ENCODE data around the gene MARCHF4.

Gene MARCHF4, protein sequence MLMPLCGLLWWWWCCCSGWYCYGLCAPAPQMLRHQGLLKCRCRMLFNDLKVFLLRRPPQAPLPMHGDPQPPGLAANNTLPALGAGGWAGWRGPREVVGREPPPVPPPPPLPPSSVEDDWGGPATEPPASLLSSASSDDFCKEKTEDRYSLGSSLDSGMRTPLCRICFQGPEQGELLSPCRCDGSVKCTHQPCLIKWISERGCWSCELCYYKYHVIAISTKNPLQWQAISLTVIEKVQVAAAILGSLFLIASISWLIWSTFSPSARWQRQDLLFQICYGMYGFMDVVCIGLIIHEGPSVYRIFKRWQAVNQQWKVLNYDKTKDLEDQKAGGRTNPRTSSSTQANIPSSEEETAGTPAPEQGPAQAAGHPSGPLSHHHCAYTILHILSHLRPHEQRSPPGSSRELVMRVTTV

DNA sequence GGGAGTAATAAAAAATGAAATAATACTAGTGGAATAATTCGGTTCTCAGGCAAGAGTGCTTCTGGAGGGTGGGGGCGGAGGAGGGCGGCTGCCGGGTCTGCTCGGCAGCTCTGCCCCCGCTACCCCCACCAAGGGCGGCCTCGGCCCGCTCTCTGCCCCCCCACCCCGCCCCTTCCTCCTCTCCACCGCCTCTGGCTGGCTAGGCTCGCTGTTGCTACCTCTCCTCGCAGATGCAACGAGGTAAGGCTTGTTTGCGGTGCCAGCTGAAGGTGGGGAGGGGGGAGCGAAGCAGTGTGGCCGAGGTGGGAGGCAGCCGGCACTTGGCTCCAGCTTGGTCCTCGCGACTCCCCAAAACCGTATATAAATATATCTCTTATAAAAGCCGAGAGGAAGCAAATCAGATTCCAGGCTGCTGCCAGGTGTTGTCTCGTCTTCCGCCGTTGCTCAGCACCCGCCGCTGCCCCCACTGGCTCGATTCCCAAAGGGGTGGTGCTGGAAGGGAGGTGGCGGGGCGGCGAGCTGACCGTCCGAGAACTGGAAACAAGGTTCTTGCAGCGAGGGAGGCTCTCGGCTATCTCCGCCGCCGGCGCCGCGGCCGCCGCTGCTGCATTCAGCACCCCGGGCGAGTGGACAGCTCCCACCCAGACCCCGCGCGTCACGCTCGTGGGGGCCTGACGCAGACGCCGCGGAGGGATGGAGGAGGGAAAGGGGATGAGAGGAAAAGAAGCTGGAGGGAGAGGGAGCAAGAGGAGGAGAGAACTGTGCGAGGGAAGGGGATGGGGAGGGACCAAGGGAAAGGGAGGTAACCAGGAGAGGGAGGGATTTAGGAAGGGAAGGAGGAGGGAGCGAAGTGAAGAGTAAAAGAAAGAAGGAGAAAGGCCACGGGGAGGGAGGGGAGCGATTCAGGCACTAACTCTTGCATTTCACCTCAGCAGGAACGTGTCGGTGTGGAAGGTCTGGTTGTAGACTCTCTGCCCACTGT, at the start of gene MARCHF4:
TSS of gene MARCHF4 (minus strand) at position 763 of the 982 bp plus-strand sequence. CDS start 2,223 bp downstream, outside the sequence.
- peak; percentile 89 for DNase-seq

DNA sequence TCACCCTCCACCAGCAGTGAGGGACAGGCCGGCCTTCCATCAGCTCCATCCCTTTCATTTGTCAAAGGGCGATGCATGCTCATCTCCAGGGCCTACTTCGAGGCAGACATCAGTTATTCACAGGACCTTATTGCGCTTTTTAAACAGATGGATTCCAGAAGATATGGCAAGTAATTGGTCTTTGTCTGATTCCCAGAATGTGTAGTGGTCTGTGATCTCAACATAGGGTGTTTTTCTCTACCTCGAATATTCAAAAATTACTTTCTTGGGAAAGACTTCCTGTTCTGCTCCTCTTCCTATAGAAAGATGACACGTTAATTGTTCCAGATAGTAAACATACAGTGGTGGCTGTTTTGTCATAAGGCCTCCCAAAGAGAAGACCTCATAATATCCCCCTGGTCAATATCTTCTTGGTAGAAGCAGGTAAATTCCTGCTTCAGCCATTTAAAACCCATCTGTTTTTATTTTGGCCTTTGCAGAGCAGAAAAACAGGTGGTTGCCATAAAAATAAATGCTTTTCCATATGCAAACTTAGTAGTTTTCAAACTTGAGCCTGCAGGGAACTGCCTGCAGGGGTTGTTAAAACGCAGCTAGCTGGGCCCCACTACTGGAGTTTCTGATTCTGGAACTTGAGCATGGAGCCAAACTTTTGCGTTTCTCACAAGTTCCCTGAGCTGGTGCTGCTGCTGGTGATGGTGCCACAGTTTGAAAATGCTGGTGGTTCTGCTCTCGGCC, 48.3 kb upstream of the MARCHF4 start:
- DNase-seq = no peak

DNA sequence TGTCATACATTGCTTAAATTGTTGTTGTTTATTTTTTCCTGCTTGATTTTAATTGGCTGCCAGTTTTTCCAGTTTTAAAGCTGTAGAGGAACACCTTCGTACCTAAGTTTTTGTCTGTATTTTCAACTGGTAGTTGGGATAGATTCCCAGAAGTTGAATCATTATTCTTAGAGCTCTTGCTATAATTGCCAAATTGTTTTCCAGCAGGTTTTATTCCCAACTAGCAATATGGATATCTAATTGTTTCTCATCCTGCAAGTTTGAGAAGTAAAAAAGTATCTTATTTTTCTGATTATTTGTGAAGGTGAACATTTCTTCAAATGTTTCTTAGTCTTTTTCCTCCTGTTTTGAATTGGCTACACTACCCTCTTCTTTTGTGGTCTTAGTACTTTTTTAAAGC, 46.7 kb upstream of the MARCHF4 start:
- no peak for DNase-seq

DNA sequence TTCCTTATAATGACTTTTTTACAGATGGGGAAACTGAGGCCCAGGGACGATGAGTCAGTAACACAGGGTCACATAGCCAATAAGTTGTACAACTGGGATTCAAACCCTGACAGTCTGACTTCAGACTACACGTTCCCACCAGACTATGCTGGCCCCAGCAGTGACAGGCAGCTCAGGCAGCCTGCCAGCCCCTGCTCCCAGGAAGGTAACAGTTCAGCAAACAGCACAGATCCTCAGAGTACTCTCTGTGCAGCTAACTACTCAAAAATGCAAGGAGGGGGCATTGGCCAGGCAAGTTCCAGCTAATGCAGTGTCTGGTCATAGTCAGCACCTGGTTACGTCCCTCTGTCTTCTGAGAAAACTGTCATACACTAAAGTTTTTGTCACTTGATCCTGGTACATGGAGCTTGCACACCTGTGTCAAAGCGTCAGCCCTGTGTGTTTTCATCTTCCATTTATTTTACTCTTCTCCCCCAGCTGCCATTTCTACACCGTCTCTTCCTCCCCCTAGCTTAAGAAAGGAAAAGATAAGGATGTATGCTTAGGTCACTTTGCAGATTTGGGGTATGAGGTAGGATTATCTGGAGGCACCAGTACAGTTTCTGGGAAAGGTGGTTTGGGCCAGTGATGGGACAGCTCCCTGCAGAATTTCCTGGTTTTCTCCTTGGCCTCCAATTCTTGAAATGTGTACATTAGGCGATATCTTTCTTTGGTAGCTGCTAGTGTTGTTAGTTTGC, 44.5 kb upstream of the MARCHF4 start:
- no peak for DNase-seq

DNA sequence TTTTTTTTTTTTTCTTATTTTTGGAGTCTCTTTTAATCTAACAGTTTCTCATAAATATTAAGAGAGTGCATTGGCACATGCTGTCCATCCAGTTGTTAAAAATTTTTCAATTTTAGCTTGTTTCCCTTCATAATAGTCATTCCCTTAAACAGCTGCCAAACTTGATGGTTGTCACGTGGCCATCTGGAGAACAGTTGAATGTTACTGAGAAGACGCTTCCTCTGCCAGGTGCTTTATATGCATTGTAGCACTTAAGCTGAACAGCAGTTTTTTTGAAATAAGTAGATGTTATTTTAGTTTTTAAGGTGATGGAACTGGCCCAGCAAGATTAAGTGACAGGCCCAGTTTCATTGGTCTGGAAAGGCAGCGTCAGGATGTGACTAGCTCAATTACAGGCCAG, 43.3 kb upstream of the MARCHF4 start:
- DNase-seq = no peak

DNA sequence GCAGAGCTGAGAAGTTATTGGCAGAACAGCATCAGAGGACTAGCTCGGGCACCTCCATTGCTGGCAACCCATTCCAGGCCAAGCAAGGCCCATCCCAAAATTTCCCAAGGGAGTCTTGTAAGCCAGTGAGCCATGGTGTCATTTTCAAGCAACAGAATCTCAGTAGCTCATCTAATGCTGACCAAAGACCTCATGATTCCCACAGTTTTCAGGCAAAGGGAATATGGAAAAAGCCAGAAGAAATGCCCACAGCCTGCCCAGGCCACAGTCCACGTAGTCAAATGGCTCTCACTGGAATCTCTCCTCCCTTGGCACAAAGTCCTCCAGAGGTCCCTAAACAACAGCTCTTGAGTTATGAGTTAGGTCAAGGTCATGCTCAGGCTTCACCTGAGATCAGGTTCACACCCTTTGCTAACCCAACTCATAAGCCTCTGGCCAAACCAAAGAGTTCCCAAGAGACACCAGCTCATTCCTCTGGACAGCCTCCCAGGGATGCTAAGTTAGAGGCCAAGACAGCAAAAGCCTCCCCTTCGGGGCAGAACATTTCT, 42.6 kb upstream of the MARCHF4 start:
- no peak for DNase-seq

DNA sequence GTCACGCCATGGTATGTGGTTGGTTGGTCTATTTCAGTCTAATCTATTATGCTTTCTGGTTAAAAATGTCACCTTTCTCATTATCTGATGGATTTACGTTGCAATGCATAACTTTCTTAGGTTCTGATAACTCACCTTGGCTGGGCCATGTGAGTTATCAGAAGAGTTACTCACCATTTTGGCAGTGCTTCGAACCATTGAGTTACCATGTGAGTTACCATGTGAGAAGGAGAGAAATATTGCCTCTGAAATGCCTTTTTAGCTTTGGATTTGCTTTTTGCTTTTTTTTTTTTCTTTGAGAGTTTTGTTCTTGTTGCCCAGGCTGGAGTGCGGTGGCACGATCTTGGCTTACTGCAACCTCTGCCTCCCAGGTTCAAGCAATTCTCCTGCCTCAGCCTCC, 41.6 kb upstream of the MARCHF4 start:
- DNase-seq = no peak

DNA sequence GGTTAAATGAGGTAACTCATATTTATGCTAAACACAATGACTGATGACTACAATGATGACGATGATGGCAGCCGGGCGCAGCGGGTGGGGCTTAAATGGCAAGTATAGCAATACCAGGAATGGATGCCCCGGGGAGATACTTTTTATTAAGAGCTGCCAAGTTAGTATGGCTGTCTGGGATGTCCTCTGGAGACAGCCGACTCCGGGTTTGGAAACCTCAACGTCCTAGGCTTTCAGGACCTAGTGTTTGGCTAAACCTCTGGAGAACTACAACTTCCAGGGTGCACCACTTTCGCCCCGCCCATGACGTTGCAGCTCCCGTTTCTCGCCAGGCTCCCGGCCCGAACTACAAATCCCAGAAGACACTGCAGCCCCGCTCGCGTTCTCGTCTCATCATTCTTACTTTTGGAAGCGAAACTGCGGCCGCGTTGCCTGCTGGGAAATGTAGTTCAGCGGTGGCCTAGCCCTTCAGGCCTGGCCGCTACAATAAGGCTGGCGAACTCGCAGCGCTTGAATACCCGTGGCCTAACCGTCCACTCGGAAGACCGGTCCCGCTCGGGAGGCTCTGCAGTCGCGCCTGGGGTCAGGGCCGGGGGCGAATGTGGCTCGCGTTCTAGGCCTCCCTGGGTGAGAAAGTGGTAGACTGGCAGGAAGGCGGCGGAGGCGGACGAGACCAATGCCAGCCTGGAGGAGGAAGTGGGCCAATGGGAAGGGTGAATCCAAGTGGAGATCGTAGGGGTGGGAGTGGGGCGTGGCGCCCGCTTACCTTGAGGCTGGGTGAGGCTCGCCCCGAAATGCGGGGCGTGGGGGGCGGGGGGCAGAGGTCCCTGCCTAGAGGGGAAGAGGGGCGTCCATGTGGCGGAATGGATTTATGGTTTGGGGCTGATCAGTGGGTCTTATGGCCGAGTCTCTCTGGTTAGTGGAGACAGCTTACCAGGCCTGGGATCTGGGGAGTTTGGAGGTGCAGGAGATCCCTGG, 40.0 kb upstream of the MARCHF4 start, which contains the start of gene SMARCAL1:
TSS of gene SMARCAL1 (plus strand) at position 463 of the 978 bp plus-strand sequence. CDS start 2,221 bp downstream, outside the sequence.
- DNase-seq = peak; percentile 100

DNA sequence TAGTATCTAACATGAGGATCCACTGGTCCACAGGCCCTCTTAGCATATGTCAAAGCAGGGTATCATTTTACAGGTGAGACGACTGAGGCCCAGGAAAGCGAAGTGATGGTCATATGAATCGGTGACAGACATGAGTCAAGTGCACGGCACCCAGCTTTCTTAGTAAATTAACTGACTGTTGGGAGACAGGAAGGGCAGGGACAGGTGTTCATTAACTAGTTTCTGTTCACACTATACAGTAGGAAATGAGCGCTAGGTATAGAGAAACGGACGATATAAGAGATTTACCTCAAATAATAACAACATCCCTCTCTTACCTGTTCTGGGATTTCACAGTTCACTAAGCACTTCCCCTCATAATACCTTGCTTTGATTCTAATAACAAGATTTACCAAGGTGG, 38.3 kb upstream of the MARCHF4 start:
- DNase-seq = no peak

DNA sequence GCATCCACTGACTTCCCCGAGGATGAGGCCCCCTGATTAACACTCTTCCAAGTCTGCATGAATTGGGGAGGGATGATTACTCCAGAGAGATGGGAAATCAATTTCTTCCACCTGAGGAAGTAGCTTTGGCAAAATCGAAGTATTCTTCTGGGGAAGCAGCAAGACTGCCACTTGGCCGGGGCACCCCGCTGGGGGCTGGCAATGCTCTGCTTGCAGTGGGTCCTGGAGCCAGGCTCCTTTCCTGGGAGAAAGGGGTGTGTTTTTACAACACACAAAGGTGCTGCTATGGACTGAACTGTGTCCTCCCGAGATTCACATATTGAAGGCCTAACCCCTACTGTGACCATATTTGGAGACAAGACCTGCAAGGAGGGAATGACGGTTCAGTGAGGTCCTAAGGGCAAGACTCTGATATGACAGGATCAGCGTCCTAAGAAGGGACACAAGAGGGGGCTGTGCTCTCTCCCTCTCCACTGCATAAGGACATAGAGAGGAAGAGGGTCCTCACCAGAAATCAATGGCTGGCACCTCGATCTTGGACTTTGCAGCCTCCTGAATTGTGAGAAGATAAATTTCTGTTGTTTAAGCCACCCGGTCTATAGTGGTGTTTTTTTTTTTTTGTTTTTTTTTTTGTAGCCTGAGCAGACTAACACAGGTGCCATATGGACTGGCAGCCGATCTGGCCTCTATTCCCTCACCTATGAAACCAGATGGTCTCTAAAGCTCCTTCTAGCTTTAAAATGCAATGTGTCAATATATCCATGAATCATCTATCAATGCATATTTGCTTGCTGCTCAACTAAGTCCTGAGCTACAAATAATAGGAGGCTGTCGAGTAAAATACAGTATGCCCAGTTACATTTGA, 36.4 kb upstream of the MARCHF4 start:
- DNase-seq = peak; percentile 2

DNA sequence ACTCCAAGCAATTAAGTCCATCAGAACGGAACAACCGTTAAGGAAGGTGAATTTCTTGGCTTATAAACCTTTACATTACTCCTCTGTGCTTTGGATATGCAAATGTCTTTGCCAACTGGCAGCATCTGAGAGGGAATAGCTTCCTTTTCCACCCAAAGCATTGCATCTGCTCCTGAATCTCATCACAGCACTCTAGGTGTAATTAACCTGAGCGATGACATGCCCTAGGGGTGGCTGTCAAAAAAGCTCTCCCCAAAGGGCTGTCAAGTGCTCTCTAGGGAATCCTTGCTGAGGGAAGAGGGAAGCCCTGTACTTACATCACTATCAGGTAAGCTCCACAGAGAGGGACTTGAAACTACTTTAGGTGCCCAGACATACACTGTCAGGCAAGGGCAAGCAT, 34.5 kb upstream of the MARCHF4 start:
- no peak for DNase-seq

DNA sequence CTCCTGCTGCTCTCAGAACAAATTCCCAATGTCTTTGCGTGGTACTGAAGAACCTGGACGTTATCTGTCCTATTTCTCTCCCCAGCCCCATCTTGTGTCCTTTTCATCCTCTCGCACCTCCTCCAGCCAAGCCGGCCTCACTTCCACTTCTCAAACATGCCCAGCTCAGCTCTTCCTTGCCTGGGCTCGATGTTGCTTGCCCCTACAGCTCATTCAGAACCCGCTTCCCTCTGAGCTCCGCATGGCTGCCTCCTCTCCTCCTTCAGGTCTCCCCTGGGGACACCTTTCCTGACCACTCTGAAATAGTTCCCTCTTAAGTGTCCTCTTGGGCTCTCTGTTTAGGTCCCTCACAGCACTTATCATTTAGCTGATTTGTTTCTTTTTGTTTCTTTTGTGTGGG, 33.3 kb upstream of the MARCHF4 start:
- no peak for DNase-seq

DNA sequence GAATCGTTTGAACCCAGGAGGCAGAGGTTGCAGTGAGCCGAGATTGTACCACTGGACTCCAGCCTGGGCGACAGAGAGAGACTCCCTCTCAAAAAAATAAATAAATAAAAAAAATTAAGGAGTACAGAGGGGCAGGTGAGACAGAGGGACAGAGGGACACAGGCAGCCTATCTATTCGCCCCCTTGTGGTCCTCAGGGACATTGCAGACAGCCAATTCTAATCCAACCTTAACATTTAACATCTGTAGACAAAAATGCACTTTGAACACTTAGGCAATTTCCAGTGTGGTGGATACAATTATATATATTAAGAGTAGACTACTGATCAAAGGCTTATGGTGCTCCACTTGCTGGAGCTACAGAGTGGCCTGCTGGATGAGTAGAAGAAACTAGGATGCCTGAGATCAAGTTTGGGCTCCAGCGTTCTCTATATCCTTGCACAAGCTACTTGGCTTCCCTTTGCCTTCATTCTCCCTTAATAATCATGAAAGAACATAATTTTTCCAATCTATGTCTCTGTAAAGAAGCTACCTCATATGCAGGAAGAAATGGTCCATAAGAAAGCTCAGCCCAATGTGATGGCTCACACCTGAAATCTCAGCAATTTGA, 31.8 kb upstream of the MARCHF4 start:
- peak; percentile 7 for DNase-seq

DNA sequence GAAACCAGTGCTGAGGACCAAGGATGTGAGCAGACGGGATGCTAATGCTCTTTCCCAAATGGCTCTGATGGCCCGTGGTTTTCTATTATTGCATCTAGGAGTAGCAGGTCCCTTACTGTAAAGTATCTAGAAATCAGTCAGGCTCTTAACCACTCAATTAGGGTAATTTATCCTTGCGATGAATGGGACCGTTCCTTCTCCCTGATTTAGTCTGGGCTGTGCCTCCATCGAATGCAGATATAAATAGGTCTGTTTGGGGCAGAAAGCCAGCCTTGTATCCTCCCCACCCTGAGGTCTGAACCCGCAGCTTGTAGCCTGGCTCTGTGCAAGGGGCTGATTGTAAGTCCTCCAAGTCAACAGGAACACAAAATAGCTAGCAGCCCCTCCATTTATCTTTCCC, 30.5 kb upstream of the MARCHF4 start:
- peak; percentile 11 for DNase-seq

DNA sequence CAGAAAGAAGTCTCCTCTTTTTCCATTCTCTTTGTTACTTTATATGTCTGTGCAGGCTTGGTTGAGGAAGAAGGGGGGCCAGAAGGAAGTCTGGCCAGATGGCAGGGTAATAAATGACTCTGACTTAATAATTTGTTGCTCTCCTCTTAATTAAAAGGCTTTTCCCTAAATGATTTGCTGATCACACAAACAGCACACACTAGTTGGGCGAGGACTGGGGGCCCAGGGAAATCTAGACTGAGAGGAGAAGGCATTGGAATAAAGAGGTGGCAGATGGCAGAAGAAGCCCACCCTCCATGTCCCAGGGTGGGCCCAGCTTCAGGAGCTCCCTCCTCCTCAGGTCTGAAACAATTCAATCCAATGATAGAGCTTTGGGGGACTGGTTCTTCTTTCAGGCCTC, 27.3 kb upstream of the MARCHF4 start:
- no peak for DNase-seq

DNA sequence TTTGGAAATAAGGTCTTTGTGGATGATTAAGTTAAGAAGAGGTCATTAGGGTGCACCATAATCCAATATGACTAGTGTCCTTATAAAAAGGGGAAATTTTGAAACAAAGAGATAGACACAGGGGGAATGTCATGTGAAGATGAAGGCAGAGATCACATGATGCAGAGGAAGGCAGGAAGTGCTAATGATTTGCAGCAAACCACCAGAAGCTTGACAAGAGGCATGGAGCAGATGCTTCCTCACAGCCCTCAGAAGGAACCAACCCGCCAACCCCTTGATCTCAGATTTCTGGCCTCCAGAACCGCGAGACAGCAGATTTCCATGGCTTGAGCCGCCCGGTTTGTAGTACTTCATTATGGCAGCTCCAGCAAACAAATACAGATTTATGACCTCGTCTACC, 22.6 kb upstream of the MARCHF4 start:
- DNase-seq = no peak

DNA sequence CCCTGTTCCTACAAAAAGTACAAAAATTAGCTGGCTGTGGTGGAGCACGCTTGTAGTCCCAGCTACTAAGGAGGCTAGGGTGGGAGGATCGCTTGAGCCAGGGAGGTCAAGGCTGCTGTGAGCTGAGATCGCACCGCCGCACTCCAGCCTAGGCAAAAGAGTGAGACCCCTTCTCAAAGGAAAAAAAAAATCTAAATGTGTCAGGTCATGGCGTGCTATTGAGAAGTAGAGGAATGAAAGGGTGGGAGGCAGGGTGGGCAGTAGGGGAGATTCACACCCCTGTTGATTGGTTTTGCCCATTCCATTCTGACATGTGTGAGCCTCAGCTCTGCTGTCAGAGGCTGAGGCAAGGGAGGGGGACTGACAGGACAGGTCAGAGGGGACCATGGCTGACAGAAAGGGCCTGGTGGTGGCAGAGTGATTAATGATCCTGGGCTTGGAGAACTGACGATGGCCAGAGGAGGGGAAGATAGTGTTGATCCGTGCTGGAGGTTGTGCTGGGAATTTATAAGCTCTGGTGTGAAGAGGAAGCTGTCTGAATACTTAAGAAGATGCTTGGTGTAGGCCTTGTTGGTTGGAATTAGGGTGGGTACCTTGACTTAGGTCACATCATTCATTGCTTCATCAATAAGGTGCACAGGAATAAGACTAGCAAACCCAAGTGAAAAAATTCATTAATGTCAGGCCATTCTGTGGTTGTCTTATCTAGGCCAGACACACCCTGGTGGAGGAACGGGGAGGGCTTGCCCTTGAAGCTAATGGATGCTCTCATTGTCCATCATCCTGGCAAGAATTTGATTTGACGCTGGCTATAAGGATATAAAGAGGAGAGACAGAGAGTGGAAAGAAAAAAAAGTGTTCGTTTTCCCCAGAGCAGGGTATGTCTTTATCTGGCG, 20.9 kb upstream of the MARCHF4 start:
- DNase-seq = no peak

DNA sequence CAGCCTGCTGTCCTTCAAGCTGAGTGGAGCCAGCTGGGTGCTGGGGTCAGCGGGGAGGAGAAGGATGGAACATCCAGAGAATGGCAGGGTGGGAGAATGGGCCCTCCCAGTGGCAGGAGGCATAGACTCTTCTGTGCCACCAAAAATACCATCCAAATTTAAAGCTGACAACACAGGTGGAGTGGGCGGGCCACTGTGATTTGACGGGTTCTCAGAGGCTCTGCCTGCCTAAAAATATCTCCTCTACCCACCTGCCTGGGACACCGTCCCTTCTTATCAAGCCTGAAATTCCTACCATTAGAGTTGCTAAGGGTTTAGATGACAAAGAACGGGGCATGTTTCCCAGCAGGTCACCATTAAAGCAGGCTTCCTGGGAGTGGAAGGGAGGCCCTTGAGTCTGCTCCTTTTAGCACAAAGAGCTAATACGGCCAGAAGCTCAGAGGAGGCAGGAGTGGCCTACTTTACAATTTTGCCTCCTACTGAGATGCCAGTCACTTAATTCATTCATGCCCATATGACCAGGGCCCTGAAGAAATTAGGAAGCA, 19.8 kb upstream of the MARCHF4 start:
- peak; percentile 45 for DNase-seq
